Measurements from ENCODE around the gene ZNF486.

DNA sequence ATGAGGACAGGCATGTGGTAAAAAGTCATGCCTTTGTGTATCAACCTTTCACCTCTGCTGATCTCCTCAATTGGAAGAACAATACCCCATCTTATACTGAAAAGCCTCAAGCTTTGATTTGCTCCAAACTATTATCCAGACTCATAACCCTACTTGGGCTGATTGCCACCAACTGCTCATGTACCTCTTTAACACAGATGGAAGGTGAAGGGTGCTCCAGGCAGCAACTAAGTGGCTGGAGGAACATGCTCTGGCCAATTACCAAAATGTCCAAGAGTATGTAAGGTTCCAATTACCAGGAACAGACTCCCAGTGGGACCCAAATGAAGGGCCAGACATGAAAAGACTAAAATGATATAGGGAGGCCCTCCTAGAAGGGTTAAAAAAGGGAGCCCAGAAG lies 78.3 kb downstream of the ZNF486 start:
- TF ChIP-seq, protein P1, sequence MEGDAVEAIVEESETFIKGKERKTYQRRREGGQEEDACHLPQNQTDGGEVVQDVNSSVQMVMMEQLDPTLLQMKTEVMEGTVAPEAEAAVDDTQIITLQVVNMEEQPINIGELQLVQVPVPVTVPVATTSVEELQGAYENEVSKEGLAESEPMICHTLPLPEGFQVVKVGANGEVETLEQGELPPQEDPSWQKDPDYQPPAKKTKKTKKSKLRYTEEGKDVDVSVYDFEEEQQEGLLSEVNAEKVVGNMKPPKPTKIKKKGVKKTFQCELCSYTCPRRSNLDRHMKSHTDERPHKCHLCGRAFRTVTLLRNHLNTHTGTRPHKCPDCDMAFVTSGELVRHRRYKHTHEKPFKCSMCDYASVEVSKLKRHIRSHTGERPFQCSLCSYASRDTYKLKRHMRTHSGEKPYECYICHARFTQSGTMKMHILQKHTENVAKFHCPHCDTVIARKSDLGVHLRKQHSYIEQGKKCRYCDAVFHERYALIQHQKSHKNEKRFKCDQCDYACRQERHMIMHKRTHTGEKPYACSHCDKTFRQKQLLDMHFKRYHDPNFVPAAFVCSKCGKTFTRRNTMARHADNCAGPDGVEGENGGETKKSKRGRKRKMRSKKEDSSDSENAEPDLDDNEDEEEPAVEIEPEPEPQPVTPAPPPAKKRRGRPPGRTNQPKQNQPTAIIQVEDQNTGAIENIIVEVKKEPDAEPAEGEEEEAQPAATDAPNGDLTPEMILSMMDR (IDR thresholded peaks at IDR 0.05; ENCODE audit: low read depth, low read length, missing input control) = no peak
- TF ChIP-seq RAD21 (IDR thresholded peaks at IDR 0.05) (no peak), SP1 (IDR thresholded peaks at IDR 0.05) (no peak), YY1 (IDR thresholded peaks at IDR 0.05) (no peak), MAX (IDR thresholded peaks at IDR 0.05) (no peak), TAF1 (conservative IDR thresholded peaks at IDR 0.05) (no peak)
